CD14-positive monocyte (primary cell): Measurements from ENCODE around the gene CNRIP1. TPM values are rescaled to one million over a fixed set of nuclear protein-coding genes. Genes with fewer than 3 reads are reported as not detected.

Experiments used
- DNase-seq, 3 donors: peaks; one replicate each; pipeline ENCODE4 v3.0.0-alpha.2; 2011 to 2022
- H2AFZ ChIP-seq: 2 replicates; pipeline ENCODE4 v1.6.0; 2012; ENCODE audit warnings: mild to moderate bottlenecking, low read depth, low read length, inconsistent platforms; ENCODE audit not compliant: insufficient read depth, poor library complexity, severe bottlenecking
- H3K27ac ChIP-seq, 2 donors: 1 replicate in 1 of 2; 2 replicates in 1 of 2; pipeline ENCODE4 v1.5.1; 2012 to 2013; ENCODE audit warnings: low read length in 2 of 2, control low read depth in 1 of 2, inconsistent platforms in 1 of 2, low read depth in 1 of 2, mild to moderate bottlenecking in 1 of 2
- H3K27me3 ChIP-seq, 2 donors: one replicate each; pipeline versions ENCODE4 v1.6.0 to v1.6.1; 2011 to 2013; ENCODE audit warnings: low read length in 2 of 2; ENCODE audit not compliant: control insufficient read depth in 2 of 2, insufficient read depth in 2 of 2
- H3K36me3 ChIP-seq, 2 donors: replicated peaks in 1 of 2; 1 replicate in 1 of 2; 2 replicates in 1 of 2; pipeline versions ENCODE4 v1.5.1 to v1.6.1; 2012 to 2013; ENCODE audit warnings: low read length in 2 of 2, control low read depth in 1 of 2, inconsistent platforms in 1 of 2, mild to moderate bottlenecking in 1 of 2; ENCODE audit not compliant: insufficient read depth in 2 of 2, control insufficient read depth in 1 of 2
- H3K4me1 ChIP-seq, 2 donors: 1 replicate in 1 of 2; 2 replicates in 1 of 2; pipeline versions ENCODE4 v1.5.1 to v1.6.1; 2012 to 2013; ENCODE audit warnings: low read length in 2 of 2, control low read depth in 1 of 2, inconsistent platforms in 1 of 2, mild to moderate bottlenecking in 1 of 2, moderate library complexity in 1 of 2; ENCODE audit not compliant: insufficient read depth in 2 of 2, control insufficient read depth in 1 of 2
- H3K4me2 ChIP-seq: replicated peaks from 2 replicates; pipeline ENCODE3; 2012; ENCODE audit warnings: low read length, moderate library complexity, mild to moderate bottlenecking; ENCODE audit not compliant: poor library complexity, severe bottlenecking; ENCODE audit errors: extremely low read depth
- H3K4me3 ChIP-seq, 3 experiments: fragments of 200-600 bp in 1 of 3; sonication (generic) in 1 of 3; replicated peaks in 1 of 3; 1 replicate in 2 of 3; 2 replicates in 1 of 3; pipeline ENCODE4 v1.5.1; 2011 to 2013; ENCODE audit warnings: low read length in 3 of 3, mild to moderate bottlenecking in 3 of 3, control low read depth in 2 of 3, low read depth in 2 of 3, inconsistent platforms in 1 of 3, moderate library complexity in 1 of 3
- H3K79me2 ChIP-seq: 2 replicates; pipeline ENCODE4 v1.6.0; 2012; ENCODE audit warnings: mild to moderate bottlenecking, control low read depth, inconsistent platforms, low read length, moderate library complexity; ENCODE audit not compliant: insufficient read depth
- H3K9ac ChIP-seq: 2 replicates; pipeline ENCODE4 v1.6.0; 2017; ENCODE audit warnings: low read length, mild to moderate bottlenecking; ENCODE audit not compliant: insufficient read depth, poor library complexity, severe bottlenecking
- H3K9me3 ChIP-seq, 2 donors: replicated peaks in 1 of 2; 1 replicate in 1 of 2; 2 replicates in 1 of 2; pipeline versions ENCODE4 v1.5.1 to v1.6.1; 2012 to 2013; ENCODE audit warnings: low read length in 2 of 2, control low read depth in 1 of 2; ENCODE audit not compliant: control insufficient read depth in 1 of 2, insufficient read depth in 1 of 2
- H4K20me1 ChIP-seq: 2 replicates; pipeline ENCODE4 v1.6.0; 2012; ENCODE audit warnings: mild to moderate bottlenecking, low read length, control low read depth, moderate library complexity; ENCODE audit not compliant: insufficient read depth
- H3K27ac Mint-ChIP-seq, 7 donors: one replicate each; pipeline ENCODE4 v1.8.0; 2020; ENCODE audit warnings: mild to moderate bottlenecking in 7 of 7, mixed read lengths in 7 of 7, moderate library complexity in 6 of 7, inconsistent platforms in 2 of 7
- H3K27me3 Mint-ChIP-seq, 3 donors: one replicate each; pipeline ENCODE4 v1.8.0; 2021 to 2022; ENCODE audit warnings: low read depth in 3 of 3, mild to moderate bottlenecking in 3 of 3, mixed read lengths in 3 of 3, moderate library complexity in 3 of 3, inconsistent platforms in 1 of 3
- H3K36me3 Mint-ChIP-seq, 2 donors: one replicate each; pipeline ENCODE4 v1.8.0; 2020; ENCODE audit warnings: mixed read lengths in 2 of 2, inconsistent platforms in 1 of 2, mild to moderate bottlenecking in 1 of 2
- H3K4me1 Mint-ChIP-seq: one replicate; pipeline ENCODE4 v1.8.0; 2020; ENCODE audit warnings: mild to moderate bottlenecking, mixed read lengths
- H3K4me3 Mint-ChIP-seq, 2 donors: one replicate each; pipeline ENCODE4 v1.8.0; 2020; ENCODE audit warnings: mild to moderate bottlenecking in 2 of 2, mixed read lengths in 2 of 2, moderate library complexity in 1 of 2
- H3K9me3 Mint-ChIP-seq, 7 donors: one replicate each; pipeline ENCODE4 v1.8.0; 2020 to 2022; ENCODE audit warnings: mixed read lengths in 7 of 7, mild to moderate bottlenecking in 6 of 7, moderate library complexity in 6 of 7, inconsistent platforms in 2 of 7
- WGBS: methylation state at CpG from one replicate; pipeline ENCODE4 v1.1.5; 2013; ENCODE audit warnings: missing lambda C conversion rate; ENCODE audit not compliant: insufficient coverage; 5-methylcytosine and 5-hydroxymethylcytosine counted together
- intact Hi-C, 2 donors: fragments of 100-400 bp; cut with micrococcal nuclease; formaldehyde crosslinking; loops; one replicate each; pipeline versions ENCODE4 v1.15.0 to v1.15.1; 2023
- polyA plus RNA-seq, 3 donors: library from polyadenylated mRNA; depleted of rRNA in 1 of 3; unstranded in 2 of 3; stranded (reverse) in 1 of 3; fragments of 300-500 nt in 2 of 3; fragments of >200 nt in 1 of 3; fragmentation: Illumina TruSeq in 2 of 3; gene quantifications; 1 replicate in 2 of 3; 2 replicates in 1 of 3; pipeline ENCODE4 v1.2.3, GENCODE V29; 2012 to 2021
- TF ChIP-seq, protein P1 (sequence below): fragments of 200-600 bp; IDR thresholded peaks from one replicate; pipeline ENCODE4 v1.8.0; 2022; ENCODE audit warnings: antibody characterized with exemption, mild to moderate bottlenecking

The CNRIP1 gene
- polyA plus RNA-seq, 3 donors: 0.09 to 0.53 (median 0.17) TPM

DNA sequence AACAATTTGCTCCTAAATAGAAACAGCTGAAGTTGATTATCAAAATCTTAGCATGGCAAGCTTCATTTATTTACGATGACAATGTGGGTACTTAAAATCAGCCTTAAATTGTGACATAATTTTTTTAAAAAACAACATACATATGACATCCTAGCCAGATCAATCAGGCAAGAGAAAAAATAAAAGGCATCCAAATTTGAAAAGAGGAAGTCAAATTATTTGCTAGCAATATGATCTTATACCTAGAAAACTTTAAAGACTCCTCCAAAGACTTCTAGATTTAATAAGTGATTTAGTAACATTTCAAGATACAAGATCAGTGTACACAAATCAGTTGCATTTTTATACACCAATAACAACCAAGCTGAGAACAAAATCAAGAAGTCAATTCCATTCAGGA, 53.1 kb downstream of the CNRIP1 start:
- Histone ChIP-seq H3K9me3 (no peaks in the 10 kb centered on the region), H3K4me1 (peaks cover 2 to 4% of the 10 kb centered on the region in 2 donors), H3K27ac (no peak overlapping the region), H3K79me2 (no peaks in the 10 kb centered on the region), H3K4me2 (no peak overlapping the region), H3K27me3 (no peaks in the 10 kb centered on the region), H3K9ac (no peak overlapping the region), H3K4me3 (no peak overlapping the region), H2AFZ (no peak overlapping the region), H3K36me3 (no peaks in the 10 kb centered on the region), H4K20me1 (no peaks in the 10 kb centered on the region)
- Mint-ChIP-seq H3K36me3 (peaks cover 0 to 2% of the 10 kb centered on the region in 2 donors), H3K4me1 (peaks cover 8% of the 10 kb centered on the region), H3K4me3 (no peak overlapping the region), H3K27ac (no peak overlapping the region), H3K27me3 (no peaks in the 10 kb centered on the region), H3K9me3 (peaks cover 0 to 2% (median 0%) of the 10 kb centered on the region in 7 donors)
- intact Hi-C loops: no loop called here
- TF ChIP-seq, protein P1, sequence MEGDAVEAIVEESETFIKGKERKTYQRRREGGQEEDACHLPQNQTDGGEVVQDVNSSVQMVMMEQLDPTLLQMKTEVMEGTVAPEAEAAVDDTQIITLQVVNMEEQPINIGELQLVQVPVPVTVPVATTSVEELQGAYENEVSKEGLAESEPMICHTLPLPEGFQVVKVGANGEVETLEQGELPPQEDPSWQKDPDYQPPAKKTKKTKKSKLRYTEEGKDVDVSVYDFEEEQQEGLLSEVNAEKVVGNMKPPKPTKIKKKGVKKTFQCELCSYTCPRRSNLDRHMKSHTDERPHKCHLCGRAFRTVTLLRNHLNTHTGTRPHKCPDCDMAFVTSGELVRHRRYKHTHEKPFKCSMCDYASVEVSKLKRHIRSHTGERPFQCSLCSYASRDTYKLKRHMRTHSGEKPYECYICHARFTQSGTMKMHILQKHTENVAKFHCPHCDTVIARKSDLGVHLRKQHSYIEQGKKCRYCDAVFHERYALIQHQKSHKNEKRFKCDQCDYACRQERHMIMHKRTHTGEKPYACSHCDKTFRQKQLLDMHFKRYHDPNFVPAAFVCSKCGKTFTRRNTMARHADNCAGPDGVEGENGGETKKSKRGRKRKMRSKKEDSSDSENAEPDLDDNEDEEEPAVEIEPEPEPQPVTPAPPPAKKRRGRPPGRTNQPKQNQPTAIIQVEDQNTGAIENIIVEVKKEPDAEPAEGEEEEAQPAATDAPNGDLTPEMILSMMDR: no peak
- no CpG with 5 or more reads among the region's 1 CpG for WGBS
- no peak for DNase-seq

DNA sequence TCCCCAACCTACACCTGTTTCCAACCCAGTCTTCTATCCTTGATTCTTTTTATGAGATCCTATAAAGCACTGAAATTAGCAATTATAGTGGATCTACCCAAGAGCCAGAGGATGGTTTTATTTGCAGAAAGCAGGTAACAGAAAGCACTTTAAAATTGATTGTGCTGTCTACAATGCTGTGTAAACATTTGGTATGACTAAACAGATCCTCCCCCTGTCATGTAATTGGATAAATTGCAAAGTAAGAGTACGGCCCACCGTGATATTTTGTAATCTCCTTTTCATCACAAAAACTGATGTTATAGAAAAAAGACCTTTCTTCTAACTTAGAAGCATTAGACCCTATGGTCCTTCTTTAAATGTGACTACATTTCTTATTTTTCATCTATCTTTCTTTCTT, 56.1 kb downstream of the CNRIP1 start:
- Histone ChIP-seq H3K9ac (no peak overlapping the region), H3K4me1 (no peaks in the 10 kb centered on the region), H3K27ac (no peak overlapping the region), H3K9me3 (no peaks in the 10 kb centered on the region), H3K4me3 (no peak overlapping the region), H3K27me3 (no peaks in the 10 kb centered on the region), H4K20me1 (no peaks in the 10 kb centered on the region), H3K36me3 (no peaks in the 10 kb centered on the region), H2AFZ (no peak overlapping the region), H3K4me2 (no peak overlapping the region), H3K79me2 (no peaks in the 10 kb centered on the region)
- H3K27ac Mint-ChIP-seq: no peak overlapping the region
- DNase-seq: no peak
- TF ChIP-seq, protein P1: no peak
- WGBS: no CpG with 5 or more reads among the region's 2 CpGs
- peaks cover 2% of the 10 kb centered on the region for H3K4me1 Mint-ChIP-seq
- no peak overlapping the region for H3K4me3 Mint-ChIP-seq
- H3K36me3 Mint-ChIP-seq: peaks cover 0 to 2% of the 10 kb centered on the region in 2 donors
- H3K9me3 Mint-ChIP-seq: peaks cover 0 to 2% (median 0%) of the 10 kb centered on the region in 7 donors
- intact Hi-C loops: no loop called here
- H3K27me3 Mint-ChIP-seq: peaks cover 0 to 2% (median 0%) of the 10 kb centered on the region in 3 donors
